ENCODE results near the gene WDR88.

DNA sequence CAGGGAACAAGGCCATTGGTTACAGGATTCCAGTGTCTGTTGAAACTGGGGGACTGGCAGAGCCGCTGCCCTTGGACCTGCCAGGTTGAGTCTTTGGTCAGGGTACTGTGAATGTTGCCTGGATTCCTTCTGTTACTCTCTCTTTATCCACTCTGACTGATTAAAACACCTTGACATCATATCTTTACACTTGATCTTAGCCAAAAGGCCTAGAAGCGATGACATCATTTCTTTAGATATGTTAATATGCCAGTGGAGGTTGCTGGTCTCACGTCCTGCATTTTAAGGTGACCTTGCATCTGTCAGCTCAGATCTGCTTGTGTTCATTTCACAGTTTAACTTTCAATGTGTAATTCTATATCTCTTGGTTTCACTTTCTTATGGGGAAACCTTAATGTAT is 41.7 kb upstream of the WDR88 start:
- no peak for TF ChIP-seq POLR2AphosphoS5 (IDR thresholded peaks at IDR 0.05; ENCODE audit: insufficient read depth in 1 of 2, low read depth in 1 of 2)
- TF ChIP-seq, protein P1, sequence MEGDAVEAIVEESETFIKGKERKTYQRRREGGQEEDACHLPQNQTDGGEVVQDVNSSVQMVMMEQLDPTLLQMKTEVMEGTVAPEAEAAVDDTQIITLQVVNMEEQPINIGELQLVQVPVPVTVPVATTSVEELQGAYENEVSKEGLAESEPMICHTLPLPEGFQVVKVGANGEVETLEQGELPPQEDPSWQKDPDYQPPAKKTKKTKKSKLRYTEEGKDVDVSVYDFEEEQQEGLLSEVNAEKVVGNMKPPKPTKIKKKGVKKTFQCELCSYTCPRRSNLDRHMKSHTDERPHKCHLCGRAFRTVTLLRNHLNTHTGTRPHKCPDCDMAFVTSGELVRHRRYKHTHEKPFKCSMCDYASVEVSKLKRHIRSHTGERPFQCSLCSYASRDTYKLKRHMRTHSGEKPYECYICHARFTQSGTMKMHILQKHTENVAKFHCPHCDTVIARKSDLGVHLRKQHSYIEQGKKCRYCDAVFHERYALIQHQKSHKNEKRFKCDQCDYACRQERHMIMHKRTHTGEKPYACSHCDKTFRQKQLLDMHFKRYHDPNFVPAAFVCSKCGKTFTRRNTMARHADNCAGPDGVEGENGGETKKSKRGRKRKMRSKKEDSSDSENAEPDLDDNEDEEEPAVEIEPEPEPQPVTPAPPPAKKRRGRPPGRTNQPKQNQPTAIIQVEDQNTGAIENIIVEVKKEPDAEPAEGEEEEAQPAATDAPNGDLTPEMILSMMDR (IDR thresholded peaks at IDR 0.05) = no peak
- no peak for TF ChIP-seq POLR2A (IDR thresholded peaks at IDR 0.05)

Measured in vagina (tissue), 2 donors.